GM21786 (cell line): ENCODE measurements around the gene FADD.
"Not testable (repeated sequence)": the region's sequence is repeated elsewhere in the genome, so short reads cannot be mapped to it uniquely, and the experiment has no call there.

Source experiments
- ATAC-seq: cut with Tn5 transposase; IDR thresholded peaks from one replicate; pipeline ENCODE4 v1.9.1; 2021; ENCODE audit not compliant: unreplicated experiment

Gene FADD

GRCh38 chr11:70203751-70204465, 812 bp downstream of the FADD start:
- peak; percentile 30 for ATAC-seq

GRCh38 chr11:70204466-70204799, 1.3 kb downstream of the FADD start:
- no peak for ATAC-seq

GRCh38 chr11:70205049-70205725, 2.1 kb downstream of the FADD start:
- no peak for ATAC-seq

GRCh38 chr11:70205766-70206165, 2.7 kb downstream of the FADD start:
- ATAC-seq: no peak

- ATAC-seq: no peak
Measured at GRCh38 chr11:70206226-70206981, 3.3 kb downstream of the FADD start.

GRCh38 chr11:70206982-70207376, 3.9 kb downstream of the FADD start:
- no peak for ATAC-seq

GRCh38 chr11:70207531-70208131, 4.5 kb downstream of the FADD start:
- no peak for ATAC-seq

- ATAC-seq: no peak
Measured at GRCh38 chr11:70209391-70209912, 6.4 kb downstream of the FADD start.

GRCh38 chr11:70210051-70210501, 7.0 kb downstream of the FADD start:
- no peak for ATAC-seq

GRCh38 chr11:70210530-70210929, 7.4 kb downstream of the FADD start:
- ATAC-seq: no peak

GRCh38 chr11:70212227-70212811, 9.2 kb downstream of the FADD start:
- no peak for ATAC-seq

- ATAC-seq: not testable (repeated sequence)
Measured at GRCh38 chr11:70217388-70217787, 14.3 kb downstream of the FADD start.

GRCh38 chr11:70218076-70218475, 15.0 kb downstream of the FADD start:
- not testable (repeated sequence) for ATAC-seq

GRCh38 chr11:70220136-70220535, 17.0 kb downstream of the FADD start:
- ATAC-seq: no peak

GRCh38 chr11:70220920-70221319, 17.8 kb downstream of the FADD start:
- no peak for ATAC-seq

GRCh38 chr11:70225681-70226177, 22.6 kb downstream of the FADD start:
- no peak for ATAC-seq

GRCh38 chr11:70226183-70226582, 23.1 kb downstream of the FADD start:
- no peak for ATAC-seq

- ATAC-seq: no peak
Measured at GRCh38 chr11:70226967-70227366, 23.9 kb downstream of the FADD start.

- ATAC-seq: no peak
Measured at GRCh38 chr11:70229737-70230136, 26.6 kb downstream of the FADD start.

- no peak for ATAC-seq
Measured at GRCh38 chr11:70230151-70230839, 27.2 kb downstream of the FADD start.
